ENCODE results near the gene CDK5R2.

Gene CDK5R2

GRCh38 chr2:218962859-218963492 is 3.5 kb downstream of the CDK5R2 start:
- peak; percentile 95 for DNase-seq

DNA sequence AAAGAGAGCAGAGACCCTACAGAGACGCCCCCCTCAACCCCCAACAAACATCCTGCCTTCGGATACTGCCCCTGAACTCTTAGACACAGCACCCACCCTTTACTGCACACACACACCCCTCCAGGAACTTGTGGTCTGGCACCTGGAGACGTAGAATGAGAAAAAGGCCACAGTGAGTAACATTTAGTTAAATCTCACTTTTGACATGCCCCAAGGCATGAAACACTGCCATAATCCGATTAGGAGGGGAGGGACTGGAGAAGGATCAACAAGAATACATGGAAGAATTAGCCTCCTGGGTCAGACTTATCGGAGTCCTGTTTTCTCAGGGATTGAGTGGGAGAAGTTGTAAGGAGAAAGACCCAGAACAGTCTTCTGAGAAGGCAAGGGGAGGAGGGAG is 4.1 kb downstream of the CDK5R2 start:
- DNase-seq = no peak

DNA sequence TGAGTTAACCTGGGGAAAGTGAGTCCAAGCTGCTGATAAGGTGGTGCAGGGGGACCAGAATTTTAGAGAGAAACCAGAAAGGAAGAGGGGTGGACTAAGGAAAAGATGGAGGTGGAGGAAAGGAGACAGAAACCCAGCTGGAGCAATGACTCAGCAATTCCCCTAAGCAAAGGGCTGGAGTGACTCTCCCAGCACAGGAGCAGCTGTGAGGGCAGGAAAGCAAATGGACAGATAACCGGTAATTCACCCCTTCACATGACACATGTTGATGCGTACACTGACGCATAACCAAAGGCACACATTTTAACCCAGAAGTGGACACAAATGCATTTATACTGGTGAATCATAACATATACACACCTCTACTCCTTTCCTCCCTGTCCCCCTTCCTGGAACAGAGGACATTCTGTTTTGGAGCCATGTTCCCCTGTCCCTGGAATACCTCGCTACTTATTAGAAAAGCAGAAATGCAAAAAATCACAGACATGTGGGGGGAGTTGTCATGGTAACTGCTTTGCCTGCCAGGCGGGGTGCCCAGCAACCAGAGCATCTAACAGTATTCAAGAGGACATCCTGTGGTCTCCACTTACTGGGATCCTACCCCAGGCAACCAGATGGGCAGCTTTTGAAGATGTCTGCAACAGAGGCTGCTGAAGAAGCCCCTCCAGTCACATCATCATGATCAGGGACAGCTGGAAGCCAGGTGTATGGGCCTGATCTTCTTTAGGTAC is 4.7 kb downstream of the CDK5R2 start:
- DNase-seq = peak; percentile 12

DNA sequence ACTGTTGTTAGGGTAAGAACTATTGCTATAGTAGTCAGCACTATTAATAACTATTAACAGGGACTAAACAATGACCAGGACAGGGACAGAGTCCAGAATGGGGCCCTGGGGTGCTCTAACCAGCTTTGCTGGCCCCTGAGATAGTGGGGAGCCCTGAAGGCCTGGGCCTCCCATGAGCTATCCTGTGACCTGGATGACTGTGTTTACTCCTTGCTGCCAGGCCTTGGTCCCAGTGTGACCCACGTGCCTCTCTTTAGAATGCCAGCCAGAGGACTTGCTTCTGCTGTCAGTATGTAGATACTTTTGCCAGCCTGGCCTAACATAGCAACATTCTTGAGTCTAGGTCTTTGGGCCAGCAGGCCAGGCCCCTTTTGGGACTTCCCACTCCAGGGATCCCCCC is 11.4 kb downstream of the CDK5R2 start:
- DNase-seq = no peak

DNA sequence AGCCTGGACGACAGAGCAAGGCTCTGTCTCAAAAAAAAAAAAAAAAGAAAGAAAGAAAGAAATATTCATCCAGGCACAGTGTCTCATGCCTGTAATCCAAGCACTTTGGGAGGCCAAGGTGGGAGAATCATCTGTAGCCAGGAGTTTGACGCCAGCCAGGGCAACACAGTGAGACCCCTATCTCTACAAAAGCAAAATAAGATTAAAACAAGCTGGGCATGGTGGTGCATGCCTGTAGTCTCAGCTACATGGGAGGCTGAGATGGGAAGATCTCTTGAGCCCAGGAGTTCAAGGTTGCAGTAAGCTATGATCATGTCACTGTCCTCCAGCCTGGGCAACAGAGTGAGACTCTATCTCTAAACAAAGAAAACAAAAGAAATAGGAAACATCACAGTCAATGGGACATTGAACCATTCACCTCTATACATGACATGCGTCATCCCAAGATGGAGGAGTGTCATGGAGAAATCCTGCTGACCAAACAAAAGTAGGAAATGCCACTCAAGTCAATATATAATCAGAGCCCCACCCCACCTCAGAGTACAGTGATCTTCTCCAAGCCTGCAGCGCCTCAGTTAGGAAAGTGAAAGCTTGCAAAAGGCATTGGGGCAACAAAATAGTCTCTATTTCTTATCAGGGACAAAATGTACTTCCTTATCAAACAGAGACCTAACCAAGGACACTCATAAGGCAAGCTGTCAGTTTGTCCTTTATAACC is 15.8 kb downstream of the CDK5R2 start:
- no peak for DNase-seq

DNA sequence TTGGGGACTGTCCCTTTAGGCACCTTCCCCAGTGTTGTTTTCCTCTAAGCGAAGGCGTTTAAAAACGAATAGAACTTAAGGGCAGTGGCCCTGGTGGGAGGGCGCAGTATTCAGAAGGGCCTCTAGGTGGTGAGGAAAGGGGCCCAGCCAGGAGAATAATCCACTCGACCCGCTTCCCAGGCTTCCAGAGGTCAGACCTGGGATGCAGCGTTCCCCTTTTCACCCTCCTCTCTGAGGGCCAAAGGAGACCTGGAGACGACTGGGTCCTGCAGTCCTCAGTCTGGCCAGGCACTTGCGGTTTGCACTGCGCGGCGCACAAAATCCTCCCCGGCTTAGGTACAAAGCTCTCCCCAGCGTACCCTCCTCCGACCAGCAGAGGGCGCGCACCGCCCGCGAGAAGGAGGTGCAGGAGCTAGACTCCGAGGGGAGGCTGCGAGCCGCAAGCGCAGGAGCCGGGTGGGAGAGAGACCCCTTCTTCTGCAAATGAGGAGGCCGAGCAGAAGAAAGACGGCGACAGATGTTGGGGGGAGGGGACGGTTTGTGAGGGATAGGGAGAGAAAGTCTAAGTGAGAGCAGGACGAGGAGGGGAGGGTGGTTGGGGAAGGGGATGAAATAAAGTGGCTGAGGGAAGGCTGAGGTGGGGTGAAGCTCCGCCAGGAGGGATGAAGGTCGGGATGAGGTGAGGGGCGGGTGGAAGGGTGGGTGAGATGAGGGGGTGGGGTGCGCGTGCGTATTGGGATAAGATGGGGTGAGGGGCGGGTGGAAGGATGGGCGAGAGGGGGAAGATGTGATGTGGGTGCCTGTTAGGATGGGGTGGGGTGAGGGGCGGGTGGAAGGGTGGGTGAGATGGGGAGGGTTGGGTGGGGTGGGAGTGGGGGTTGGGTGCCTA is 20.6 kb downstream of the CDK5R2 start:
- DNase-seq = peak; percentile 44

DNA sequence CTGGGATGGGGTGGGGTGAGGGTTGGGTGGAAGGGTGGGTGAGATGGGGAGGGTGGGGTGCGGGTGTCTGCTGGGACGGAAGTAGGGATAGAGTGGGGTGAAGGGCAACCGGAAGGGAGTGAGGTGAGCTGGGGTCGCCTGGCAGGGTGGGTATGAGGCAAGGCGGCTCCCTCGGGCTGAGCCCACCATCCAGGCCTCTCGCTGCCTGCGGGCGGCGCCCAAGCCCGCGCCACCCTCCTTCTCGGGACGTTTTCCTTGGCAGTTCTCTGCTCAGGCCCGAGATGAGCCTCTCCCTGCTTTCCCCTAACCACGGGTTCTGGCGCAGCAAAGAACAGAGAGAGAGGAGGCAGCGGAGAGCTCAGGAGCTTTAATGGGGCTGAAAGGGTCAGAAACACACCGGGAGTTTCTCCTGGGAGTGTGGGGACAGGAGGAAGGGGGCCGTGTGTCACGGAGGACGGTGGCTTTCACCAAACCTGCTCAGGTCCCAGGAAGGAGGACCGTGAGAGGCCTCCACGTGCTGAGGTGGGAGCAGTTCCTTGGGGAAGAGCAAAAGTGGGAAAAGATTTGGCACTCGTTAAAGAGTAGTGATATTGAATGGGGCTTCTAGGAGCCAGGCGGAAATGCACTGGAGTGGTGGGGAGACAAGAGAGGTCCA is 21.4 kb downstream of the CDK5R2 start:
- no peak for DNase-seq

GRCh38 chr2:218981390-218981880 is 22.0 kb downstream of the CDK5R2 start:
- no peak for DNase-seq

GRCh38 chr2:218981881-218982585 is 22.6 kb downstream of the CDK5R2 start:
- no peak for DNase-seq

DNA sequence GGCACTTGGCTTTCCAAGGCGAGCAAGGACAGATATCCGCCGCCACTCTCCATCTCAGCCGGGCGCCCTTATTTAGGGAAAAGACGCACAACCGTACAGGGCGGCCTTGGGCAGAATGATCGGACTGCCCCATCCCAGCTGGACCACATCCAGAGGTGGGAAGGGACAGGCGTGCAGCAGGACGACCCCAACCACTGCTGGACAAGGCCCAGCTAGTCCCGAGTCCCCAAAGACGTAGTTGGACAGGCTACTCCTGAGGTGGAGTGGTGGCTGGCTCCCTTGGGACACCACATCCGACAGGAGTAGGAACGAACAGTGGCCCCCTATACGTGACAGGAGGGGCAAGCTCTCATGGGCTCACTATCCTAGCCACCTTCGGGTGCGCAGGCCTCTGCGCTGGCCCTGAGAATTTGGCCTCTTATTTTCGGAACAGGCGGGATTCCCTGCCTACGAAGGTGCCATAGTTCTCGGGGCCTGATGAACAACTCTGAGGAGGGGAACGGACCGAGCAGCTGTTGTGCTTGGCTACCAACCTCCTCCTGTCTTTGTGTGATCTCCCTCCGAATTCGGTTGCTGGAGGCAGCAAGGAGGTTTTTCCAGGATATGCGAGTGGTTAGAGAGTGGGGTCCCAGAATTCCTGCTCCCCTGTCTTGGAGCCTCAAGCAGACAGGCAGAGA is 23.3 kb downstream of the CDK5R2 start:
- no peak for DNase-seq

DNA sequence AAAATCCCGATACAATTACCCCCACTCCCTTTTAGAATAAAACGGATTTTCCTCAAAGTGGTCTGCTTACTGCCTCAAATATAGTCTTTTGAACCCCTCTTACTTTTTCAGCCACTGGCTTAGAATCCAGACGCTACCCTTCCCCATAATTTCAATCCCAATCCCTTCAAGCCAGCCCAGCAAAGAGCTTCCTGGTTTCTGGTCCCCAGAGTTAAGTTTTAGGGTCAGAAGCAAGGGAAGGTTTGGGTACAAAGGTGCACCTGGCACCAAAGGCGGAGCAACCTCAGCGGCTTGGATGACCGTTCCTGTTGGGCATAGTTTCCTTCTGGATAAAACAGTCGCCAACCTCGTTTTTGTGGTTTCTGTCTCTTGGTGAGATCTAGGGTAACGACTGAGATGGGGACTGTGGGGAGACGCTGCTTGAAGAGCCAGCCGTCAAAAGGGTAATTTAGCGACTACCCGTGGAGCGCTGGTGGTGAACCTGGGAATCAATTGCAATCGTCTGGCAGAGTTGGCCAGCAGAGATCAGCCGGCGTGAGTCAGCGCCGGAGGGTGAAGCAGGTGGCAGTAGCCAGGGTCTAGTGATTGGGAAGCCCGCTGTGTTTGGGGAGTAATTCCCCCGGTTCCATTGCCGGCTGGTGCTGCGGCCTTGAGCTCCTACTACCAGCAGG is 23.9 kb downstream of the CDK5R2 start:
- no peak for DNase-seq

- no peak for DNase-seq
These were observed 24.4 kb downstream of the CDK5R2 start for GRCh38 chr2:218983934-218984238.

DNA sequence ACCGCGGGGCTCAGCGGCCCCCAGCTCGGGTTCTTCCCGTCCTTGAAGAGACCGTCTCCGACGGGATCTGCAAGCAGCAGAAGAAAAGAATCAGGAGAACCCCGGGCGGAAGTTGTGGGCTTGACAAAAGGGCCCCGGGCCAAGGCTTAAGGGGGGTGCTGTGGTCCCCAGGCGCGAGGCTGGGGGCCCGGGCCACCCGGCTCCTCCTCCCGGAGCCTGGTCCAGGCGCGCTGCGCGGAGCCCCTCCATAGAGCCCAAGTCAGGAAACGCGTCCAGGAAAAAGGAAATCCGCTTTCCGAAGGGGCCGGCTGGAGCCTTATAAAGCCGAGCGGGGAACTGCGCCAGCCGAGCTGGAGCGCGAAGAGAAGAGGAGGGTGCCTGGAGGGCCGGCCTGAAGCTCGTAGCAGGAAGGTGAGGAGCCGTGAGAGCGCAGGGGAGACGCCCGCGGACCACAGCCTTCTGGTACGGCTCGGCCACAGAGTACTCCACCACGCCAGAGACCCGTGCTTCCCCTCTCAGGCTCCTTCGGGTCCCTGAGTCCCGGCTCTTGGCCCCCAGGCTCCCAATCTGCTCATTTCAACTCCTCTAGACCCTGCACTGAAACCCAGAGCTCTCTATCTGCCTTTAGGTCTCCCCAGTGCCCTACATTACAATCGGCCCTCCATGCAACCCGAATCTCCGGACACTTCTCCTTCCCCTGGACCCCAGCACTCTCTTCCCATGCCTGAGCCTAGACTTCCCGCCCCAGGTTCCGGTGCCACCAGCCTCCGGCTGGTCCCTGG is 25.0 kb downstream of the CDK5R2 start:
- DNase-seq = no peak

DNA sequence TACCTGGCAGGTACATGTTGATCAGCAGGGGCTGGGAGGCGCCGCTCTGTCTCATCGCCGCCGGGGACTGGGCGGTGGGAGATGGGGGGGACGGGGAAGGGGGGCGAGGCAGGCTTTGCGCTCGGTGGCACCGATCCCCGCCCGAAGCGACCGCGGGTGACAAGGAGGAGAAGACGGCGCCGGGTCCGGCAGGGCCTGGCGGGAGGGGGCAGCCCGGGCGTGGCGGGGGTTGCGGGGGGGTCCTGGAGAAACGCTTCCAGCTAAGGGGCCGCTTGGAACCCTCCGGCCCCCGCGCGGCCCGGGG is 25.5 kb downstream of the CDK5R2 start, which contains the start of gene FEV:
TSS of gene FEV (minus strand) at position 164 of the 304 bp plus-strand sequence. CDS start at position 55, 109 bp downstream.
- no peak for DNase-seq

GRCh38 chr2:218985325-218986091 is 26.0 kb downstream of the CDK5R2 start:
- no peak for DNase-seq

DNA sequence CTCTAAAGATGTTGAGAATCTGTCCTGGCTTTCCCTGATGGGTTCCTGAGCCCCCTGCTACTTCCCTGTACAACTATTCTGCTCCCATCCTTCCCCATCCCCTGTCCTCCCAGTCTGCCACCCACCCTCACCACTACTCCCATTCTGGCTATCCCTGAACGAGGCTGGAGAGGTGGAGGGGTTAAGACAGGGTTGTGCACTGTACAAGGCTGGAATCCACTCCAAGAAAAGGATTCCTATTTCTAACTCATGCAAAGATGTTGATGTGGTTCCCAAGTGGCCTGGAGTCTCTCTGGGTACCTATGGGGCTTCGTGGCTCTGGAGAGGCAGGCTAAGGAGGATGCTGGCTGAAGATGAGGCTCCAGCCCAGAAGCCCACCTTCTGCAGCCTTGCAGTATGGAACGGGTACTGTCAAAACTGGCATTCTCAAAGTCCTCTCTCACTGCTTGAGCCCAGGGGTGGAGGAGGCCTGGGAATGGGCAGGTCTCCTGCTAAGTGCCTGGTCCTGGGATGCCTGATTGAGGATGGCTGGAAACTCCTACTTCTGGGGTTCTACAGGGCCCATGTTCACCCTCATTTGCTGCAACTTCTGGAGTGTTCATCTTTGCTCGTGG is 26.8 kb downstream of the CDK5R2 start:
- no peak for DNase-seq

- DNase-seq = no peak
These were observed 28.7 kb downstream of the CDK5R2 start for GRCh38 chr2:218988164-218988563.

DNA sequence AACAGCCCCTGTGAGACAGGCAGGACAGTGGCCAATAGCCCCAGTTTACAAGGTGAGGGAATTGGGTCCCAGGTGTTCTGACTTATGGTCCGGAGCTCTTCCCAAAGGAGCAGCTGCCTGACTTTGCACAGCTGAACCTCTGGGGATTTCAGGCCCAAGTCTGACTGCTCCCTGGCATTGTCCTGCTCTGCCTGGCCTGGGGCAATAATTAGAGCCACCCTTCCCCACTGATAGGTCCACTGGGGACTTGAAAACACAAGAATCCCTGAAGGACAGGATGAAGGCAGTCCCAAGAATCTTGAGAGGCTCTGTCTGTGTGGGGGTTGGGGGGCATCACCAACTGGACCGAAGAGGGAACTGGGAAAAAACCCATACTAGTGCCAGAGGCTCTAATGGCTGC is 29.2 kb downstream of the CDK5R2 start:
- no peak for DNase-seq

DNA sequence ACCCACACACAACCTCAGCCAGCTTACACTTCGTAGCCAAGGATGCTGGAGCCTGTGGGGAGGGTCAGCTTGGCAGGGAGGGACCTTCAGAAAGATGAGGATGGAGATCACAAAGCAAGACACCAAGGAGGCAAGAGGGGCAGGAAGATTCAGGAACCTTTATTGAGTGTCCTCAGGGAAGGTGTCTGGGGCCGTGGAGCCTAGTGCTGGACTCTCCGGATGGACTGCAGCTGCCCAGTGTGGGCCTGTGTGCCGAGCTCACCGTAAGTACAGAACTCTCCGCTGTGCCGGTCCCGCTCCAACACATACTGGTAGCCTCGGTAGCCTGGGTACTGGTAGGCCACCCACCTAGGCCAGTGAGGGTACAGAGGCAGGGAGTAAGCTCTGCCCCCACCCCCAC is 30.6 kb downstream of the CDK5R2 start:
- no peak for DNase-seq

All from DMS 273 treated with DMSO at 0.1 percent for 48 hours (cell line).